HG03558 (cell line): ENCODE measurements around the gene CTIF.

Source experiments
- ATAC-seq: cut with Tn5 transposase; IDR thresholded peaks from one replicate; pipeline ENCODE4 v1.9.1; 2021; ENCODE audit warnings: moderate number of reproducible peaks; ENCODE audit not compliant: unreplicated experiment; ENCODE audit errors: extremely low read depth

CTIF gene

DNA sequence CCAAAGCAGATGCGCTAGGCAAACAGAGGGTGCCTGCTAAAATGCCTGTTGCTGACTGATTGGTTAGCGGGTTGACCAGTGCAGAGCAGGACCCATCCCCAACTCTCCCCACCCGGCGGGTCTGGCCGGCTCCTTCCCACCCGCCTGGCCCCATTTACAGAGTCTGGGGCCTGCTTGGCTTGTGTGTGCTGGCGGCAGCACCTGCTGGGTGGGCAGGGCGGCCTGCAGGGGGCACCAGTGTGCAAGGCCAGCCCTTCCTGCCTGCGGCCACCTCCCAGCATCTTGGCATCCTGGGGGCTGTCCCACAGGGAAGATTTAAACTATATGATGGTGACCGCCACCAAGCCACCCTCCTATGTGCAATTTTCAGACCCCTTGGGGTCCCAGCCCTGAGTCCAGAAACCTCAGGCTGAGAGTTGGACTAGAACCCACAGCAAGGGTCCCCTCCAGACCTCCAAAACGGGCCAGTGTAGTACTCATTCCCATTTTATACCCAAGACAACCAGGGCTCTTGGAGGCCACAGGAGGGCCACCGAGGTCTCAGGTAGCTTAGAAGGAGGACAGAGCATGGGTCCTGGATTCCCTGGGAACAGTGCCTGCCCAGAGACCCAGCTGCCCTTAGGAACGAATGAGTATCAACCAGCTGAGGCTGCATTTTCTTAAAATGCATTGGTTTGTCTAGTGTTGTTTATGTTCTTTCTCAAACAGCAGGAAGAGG lies 238.4 kb downstream of the CTIF start:
- ATAC-seq, result no peak

DNA sequence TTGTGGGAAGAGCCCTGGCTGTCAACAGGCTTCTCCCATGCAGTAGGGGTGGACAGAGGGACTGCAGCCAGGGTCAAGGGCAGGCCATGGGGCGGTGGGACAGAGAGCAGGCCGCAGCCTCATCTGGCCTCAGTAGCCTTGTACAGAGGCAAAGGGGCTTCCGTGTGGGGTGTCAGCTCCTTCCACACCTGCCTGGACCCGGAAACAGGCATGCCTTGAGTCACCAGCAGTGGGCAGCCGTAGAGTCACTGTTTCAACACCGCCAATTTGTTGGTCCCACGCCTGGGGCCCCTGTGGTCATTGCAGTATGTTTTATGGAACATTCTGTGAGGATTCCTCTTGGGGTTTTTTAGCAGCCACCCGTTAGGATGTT lies 238.9 kb downstream of the CTIF start:
- no peak for ATAC-seq

DNA sequence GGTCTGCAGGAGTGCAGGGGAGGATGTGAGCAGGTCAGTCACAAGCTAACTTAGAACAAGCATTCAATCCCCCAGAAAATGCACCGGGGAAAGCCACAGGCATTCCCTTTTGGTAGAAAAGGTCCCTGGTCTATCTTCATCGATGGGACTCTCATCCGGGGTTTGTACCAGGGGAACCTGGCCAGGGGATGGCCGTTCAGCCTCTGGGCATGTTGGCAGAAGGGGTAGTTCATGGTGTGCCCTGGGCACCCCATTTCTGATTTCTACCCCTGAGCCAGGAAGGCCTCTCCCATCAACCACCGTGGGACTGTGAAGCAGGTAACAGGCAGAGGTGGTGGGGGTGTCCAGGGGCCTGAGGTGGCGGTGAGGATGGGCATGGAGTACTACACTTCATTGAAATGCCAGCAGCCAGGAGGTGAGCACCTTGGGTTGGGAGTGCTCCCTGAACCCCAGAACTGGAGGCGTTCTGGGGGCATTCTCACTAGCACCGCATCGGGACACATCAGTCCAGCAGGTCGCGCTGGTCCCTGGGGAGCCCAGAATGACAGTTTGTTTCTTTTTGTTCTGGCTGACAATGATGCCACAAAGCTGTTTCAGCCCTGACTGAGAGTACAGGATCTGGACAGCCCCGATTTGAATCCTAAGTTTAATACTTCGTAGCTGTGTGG lies 239.6 kb downstream of the CTIF start:
- ATAC-seq, result no peak

DNA sequence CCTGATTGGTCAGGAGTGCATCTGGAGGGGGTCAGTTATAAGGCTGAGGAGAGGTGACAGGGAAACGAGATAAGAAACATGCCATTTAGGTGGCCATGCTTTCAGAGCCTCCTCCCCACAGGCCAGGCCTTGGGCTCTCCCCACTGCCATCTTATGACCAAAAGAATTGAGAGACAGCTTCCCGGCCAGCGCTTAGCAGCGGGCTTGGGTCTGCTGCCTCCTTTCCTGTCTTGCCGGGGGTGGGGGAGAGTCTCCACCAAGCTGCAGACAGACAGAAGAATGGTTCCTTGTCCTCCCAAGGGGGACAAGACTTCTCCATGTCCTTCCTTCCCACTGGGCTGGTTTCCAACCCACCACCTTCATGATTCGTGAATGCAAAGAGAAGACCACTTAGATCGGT lies 240.6 kb downstream of the CTIF start:
- no peak for ATAC-seq

DNA sequence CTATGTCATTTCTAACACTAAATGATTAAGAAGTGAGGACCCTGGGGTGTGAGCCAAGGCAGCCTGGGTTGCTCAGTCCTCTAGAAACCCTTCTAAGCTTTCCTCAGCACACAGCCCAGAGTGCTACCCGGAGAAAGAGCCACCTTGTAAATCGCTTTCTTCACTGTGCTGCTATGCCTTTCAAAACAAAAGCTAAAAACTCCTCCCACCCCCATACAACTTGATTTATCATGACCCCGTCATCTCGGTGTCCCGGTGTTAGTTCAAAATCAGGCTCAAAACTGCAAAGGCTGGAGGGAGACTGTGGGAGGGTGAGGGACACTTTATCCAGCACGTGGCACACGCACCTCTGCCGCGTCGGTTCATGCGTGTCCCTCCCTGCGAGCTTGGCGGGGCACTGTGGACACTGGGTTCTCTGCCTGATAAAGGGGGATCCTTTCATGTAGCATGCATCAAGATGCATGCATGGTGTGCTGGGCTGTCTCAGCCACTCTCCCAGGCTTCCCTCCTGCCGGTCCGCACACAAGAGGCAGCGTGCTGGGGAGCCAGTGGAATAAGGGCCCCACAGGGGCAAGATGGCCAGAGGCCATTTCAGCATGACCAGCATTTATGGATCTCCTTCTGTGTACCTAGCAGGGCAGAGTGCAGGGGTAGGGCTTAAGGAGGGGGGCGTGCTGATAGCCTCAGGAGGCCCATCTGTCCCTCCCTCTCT lies 241.5 kb downstream of the CTIF start:
- ATAC-seq, result no peak

DNA sequence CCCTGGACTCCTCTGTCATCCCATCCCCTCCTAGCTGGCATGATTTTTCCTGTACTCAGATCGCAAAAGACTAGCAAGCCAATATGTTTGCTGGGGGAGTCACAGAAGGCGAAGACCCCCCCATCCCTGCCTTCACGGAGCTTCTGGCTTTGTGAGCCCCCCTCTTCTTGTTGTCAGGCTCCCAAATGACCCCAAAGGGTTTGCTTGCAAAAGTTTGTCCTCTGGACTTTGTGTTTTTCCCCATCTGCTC lies 242.0 kb downstream of the CTIF start:
- no peak for ATAC-seq

DNA sequence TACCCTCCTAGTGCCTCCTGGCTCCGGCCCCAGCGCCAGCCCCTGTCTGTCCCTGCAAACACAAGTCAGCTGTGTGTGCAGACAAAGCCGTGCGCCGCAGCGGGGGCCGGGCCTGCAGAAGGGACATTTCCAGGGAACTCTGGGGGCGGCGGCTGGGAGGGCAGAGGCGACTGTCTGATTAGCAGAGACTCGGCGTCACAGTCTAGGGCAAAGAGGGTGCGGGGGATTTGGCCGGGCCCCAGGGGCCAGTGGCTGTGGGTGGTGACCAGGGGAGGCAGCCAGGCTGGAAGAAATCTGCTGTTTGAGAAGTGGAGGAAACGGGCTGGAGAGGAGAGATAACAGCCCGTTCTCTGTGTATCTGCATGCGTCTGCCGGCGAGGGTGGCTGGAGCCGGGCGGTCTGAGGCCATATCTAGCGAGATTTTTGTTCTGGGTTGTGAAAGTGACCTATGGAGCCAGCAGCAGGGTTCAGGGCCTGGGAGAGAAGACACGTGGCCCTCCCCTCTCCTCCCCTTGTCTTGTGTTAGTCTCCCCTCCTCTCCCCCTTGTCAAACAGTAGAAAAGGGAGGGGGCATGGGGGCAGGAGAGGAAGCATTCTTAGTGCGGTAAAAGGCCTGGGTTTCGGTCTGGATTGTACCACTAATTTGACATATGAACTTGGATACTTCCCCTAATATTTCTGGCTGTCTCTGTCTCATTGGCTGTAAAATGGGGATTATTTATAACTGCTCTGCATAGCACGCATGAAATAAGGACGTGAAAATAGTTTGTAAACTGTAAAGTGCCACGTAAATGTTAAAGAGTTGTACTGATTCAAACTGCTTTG lies 242.5 kb downstream of the CTIF start:
- no peak for ATAC-seq

DNA sequence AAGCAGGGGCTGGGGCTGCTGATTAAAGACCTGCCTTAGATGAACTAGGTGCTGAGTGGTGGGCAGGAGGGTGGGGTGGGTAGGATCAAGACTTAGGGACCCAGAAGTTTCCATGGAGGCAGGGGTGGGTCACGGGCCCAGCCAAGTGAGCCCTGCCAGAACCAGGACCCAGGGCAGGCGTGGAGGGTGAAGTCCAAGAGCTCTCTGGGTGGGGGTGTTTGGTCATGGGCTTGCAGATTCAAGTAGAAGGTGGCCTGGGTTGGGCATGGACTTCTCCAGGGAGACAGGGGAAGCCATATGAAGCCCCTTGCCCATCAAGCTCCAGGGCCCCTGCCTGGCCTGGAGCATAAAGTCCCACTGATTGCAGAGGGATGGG lies 243.1 kb downstream of the CTIF start:
- ATAC-seq, result no peak

DNA sequence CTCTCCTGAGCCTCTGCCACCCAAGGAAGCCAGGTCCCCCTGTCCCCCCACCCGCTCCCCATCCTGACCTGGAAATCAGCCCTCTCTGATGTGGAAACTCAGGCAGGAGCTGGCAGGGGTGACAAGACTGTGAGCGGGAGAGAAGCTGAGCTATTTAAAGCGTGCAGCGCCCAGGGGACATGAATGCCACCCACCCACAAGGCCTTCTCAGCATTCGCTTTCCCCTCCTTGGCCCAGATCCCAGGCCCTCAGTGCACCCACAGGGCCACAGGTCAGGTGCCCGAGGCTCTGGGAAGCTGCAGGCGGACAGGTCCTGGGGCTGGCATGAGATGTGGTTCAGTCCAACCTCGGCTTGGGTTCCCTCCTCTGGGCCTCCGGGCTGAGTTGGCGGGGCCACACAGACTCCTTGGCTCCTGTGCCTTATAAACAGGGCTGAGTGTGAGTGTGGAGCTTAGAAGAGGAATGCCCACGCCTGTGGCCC lies 243.6 kb downstream of the CTIF start:
- no peak for ATAC-seq

DNA sequence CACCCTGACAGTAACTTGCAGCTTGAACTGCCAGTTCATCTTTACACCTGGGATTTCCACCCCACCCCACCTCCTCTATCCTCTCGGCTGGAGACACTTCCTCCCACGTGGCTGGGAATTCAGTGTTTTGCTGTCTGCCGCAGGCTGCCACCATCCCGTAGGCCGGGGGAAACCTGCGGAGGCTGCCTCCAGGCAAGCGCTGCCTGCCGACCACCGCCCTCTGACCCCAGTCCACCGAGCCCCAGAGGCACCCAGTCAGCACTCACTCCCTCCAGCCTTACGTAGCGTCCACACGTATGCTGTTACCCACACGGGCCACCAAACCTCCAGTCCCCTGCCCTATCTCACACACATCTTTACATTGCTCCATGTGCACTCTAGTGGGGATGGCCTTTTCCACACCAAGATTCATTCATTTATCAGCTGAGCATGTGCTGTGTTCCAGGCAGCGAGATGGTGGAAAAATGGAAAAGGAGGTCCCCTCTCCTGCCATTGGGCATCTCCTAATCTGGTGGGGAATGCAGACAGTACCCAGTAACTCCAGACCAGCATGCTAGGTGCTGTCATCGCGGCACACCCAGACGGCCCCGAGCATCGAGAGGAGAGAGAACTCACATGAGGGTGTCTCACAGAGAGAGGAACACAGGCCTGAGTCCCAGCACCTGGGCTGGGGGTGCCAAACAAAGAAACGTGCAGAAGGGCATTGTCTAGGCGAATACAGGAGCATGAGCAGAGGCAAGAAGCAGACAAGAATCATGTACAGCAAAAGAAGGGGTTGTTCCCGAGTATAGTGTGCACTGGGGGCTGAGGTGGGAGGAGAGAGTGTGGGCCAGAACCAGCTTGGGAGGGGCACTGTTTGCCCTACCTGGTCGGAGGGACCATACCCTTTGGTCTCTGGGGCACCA lies 245.0 kb downstream of the CTIF start:
- no peak for ATAC-seq

DNA sequence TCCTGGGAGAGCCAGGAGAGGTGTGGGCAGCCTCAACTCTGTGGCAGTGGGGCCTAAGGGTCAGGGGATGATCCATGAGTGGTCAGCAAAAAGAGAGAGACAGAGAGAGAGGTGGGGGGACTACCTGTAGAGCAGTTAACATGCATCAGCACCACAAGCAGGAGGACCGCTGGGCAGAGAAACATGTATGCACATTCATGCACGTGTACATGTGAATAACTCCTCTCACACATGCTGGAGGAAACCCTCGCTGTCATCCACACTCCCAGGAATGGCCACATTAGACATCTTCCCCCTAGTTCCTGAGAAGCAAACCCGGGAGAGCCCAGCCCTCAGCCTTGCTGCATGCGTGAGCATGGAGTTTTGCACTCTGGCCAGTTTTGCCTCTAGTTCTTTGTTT lies 245.8 kb downstream of the CTIF start:
- ATAC-seq, result no peak

DNA sequence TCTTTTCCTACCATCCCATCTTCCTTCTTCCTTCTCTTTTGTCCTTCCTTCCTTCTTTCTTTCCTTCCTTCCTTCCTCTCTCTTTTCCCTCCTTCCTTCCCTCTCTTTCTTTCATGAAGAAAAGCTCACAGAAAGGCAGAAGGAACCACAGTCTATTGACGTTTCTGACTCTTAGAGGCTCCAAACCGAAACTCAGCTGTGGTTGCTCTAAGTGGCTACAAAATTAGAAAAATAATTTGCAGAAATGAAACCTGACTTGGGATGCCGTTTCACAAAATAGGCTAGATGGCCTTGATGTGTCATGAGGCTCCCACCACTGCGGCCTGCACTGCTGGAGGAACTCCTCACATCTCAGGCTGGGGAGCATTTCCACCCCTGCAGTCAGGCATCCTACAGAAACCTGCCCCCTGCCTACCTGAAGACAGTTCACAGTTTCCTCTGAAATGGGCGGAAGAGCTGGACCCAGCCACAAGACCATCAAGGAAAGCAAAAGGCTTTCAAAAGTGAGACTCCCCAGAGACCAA lies 246.3 kb downstream of the CTIF start:
- peak; percentile 60 for ATAC-seq

DNA sequence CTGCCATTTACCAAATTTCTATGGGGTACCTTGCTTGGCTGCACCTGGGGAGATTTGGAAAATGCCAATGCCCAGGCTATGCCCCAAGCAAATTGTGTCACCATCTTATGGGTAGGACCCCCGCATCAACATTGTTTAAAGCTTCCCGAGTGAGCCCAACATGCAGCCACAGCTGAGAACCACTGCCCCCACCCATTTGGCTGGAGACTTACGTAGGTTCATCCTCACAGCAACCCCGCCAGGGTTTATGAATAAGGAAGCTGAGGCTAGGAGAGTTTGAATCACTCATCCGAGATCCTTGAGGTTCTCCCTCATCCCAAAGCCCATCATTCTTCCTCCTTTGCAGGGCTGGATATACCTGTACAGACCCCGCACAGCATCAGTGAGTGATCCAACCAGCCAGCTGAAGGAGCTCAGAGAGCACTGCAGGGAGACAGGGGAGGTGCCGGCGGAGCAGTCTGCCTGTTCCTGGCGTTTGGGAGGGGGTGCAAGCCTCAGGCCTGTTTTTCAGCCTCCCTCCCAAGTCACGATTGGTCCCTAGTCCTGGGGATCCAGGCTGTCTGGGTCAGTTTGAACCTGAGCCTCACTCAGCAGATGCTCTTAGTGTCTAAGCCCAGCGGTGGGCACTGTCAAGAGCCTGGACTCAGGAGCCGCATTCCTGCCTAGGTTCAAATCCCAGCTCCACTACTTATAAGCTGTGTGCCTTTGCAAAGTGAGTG lies 247.1 kb downstream of the CTIF start:
- ATAC-seq, result no peak

DNA sequence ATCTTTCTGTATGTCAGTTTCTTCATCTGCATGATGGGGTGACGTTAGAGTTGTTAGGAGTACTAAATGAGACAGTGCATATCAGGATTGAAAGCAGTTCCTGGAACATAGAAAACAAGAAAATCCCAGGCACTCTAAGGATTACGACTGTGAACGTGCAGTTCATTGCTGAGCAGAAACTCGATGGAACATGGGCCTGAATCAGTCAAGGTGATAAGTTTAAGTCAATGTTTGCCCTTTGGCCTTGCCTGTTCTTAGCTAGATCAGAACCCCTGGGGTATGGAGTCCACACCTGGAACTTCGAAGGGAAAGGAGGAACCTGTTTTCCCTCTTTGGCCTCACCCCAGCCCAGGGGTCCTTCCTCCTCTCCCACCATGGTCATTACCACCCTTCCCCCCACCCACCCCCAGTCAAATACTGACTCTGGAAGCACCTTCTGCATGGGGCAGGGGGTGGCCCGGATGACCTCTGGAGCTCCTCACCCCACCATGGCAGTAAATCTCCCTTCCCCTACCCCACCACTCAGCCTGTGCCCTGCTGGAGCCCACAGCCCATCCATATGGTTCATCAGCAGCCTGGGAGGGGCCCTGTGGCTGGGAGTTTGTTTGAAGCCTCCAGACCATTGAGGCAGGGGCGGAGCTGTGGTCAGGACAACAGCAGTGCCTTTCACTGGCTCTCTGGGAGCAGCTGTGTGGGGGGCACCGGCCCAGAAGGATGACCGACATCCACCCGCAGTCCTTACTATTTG lies 247.8 kb downstream of the CTIF start:
- no peak for ATAC-seq

DNA sequence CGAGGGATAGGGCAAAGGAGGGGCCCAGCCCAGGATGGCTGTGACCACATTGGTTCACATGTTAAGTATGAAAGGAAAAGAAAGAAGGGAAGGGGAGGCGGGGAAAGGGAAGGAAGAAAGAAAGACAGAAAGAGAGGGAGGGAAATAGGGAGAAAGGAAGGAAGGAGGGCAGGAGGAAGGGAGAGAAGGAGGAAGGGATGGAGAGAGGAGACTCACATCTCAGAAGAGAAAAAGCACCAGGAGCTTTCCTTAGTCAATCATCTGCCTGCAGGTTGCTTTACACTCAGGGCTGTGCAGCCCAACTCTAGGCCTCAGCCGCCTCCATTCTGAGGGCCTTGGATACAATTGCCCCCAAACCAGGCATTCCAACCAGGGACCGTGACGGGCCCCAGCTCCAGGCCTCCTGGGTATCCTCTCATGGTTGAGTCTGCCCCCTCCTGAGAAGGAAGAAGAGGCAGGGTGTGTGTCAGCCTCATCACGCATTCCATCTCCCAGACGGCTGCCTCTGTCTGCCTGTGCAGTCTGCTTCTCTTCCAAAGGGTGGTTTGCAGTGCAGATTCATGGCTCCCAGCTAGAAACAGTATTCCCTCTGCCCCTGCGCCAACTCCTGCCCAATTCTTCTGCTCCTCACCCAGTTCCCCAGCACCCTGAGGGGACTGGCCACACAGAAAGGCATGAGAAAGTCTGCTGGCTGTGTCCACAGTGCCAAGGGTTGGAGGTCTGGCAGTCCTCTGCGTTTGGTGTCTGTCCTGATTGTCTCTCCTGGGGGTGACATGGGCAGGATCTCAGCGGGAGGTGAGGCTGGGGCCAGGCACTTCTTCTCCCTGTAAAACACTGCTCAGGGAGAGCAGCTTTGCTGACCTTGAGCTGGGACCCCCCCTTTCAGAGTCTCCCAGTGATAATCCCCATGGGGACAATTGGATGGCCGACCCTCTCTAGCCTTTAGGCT lies 248.6 kb downstream of the CTIF start:
- no peak for ATAC-seq

DNA sequence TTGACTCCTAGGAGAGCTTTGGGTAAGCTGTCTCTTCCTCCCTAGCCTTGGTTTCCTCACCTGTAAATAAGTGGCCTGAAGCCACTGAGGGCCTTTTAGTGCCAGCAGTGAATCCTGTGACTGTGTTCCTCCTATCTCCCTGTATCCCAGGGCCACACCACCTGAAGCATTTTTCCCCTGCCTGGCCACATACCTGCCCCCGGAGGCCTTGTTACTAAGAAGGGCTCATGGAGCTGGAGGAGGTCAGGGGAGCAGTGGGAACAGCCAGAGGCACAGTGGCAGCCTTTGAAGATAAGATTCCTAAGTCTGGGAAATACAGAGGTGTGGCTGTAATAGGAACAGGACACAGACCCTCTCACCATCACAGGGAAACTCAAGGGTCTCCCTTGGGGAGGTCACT lies 249.5 kb downstream of the CTIF start:
- ATAC-seq, result no peak

DNA sequence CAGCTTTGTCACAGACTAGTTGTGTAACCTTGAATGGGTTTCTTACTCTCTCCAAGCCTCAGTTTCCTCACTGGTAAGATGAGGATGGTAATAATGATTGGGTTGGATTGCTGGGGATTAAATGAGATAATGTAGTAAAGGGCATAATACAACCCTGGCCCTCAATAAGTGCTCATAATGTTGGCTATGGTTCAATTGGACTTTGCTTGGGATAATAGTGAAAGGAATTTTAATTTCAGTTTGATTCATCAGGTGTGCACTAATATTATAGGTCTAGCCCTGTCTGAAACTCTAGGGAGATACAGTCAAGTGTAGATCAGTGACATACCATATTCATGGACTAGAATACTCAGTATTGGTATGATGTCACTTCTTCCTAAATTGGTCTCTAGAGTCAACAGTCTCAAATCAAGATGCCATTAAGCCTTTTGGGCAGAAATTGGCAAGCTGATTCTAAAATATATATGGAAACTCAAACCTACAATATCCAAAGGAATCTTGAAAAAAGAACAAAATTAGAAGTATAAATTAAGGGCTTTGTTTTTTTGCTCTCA lies 250.5 kb downstream of the CTIF start:
- no peak for ATAC-seq
